Activated T-cell treated with anti-CD3 and anti-CD28 coated beads for 1 hour (primary cell): ENCODE data around the gene DYNC1I1.

Experiments used
- DNase-seq: peaks from one replicate; pipeline ENCODE4 v3.0.0-alpha.2; 2020; ENCODE audit warnings: low read depth

DYNC1I1 gene

DNA sequence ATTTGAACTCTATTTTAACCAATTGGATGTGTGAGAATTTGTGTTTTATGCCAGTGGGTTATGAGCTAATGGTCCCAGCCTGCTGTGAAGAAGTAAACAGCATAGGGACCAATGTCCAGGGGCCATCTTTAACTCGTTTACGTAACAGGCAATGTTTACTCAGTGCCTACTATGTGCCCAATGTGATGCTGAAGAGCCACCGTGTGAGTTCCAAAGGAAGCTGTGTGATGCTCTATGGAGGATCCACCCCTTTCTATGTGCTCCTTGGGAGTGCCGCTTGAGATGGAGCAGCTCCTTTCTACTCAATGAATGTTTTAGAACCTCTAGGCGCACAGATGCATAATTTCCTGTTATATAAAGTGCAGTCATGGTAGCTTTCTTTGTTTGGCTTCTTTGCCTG lies 21.3 kb downstream of the DYNC1I1 start:
- DNase-seq, result no peak

GRCh38 chr7:95794917-95795515 lies 22.7 kb downstream of the DYNC1I1 start:
- no peak for DNase-seq

DNA sequence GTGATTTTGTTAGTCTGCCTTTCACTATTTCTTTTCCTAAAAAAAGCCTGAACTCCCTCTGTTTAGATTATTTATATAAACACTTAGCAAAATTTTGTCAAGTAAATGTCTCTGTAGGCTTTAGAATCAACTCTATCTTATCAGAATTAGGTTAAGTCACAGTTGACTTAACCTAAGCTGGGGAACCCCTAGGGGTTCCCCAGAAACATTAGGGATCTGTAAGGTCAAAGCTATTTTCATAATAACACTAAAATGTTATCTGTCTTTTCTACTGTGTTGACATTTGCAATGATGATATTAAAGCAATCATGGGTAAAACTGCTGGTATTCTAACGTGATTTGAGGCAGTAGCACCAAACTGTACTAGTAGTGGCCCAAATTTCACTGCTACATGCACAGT lies 24.3 kb downstream of the DYNC1I1 start:
- no peak for DNase-seq

GRCh38 chr7:95798401-95798930 lies 26.1 kb downstream of the DYNC1I1 start:
- no peak for DNase-seq

DNA sequence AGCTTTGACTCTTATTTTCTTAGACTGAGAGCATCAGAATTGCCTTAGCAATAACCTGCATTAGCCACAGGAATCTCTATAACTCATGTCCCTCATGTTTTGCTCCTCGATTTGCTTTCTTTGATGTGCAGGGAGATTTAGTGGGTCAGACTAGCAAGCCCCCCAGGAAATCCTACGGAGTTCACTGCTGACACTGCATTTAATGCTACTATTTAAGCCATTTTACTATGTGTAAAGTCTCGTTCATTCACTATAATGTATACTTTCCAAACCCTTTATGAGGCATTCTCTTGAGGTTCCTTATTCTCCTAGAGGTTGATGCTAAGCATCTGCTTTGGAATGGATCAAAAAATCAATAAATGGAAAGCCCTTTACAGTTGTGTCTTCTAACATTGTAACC lies 28.4 kb downstream of the DYNC1I1 start:
- no peak for DNase-seq

- no peak for DNase-seq
These were observed 29.9 kb downstream of the DYNC1I1 start for GRCh38 chr7:95802270-95802669.

- DNase-seq, result no peak
These were observed 31.7 kb downstream of the DYNC1I1 start for GRCh38 chr7:95804052-95804451.

DNA sequence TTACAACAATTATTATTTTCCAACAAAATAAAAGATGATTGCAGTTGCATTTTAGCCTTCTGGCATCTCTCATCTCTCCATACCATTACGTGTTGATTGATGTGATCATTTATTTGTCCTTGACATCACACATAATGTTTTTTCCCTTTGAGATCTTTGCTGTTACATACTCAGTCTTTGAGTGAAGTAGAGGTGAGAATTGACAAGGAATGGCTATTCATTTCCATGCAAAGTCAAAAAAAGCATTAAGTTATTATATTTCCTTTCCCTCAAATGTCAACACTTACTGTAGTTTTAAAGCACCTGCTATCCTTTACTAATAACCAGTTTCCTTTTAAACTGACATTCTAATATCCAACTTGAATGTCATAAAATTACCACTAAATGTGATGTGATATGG lies 33.6 kb downstream of the DYNC1I1 start:
- no peak for DNase-seq

GRCh38 chr7:95808396-95808795 lies 36.0 kb downstream of the DYNC1I1 start:
- DNase-seq, result no peak

DNA sequence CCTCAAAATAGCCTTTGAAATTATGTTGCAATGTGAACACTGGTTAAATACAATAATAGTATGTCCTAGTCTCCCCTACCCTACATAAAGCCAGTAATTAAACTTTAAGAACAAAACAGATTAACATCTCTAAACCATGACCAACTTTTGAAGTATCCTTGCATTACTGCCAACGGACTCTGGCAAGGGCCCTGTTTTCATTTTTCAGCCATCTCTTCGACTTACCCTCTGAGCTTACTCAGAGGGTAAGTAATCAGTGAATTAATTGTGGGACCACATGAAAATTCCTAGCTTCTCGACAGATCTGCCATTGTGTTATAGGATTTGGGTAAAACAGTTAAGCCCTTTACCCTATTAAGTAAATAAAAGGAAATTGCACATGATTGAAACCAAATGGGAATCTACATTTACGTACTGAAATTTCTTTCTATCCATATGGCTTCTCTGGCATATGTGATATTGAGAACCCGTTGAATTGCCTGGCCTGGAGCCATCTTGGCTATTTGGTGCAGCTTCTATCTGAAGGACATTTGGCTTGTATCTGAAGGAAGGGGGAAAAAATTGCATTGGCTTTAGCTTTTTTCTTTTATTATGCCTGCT lies 39.6 kb downstream of the DYNC1I1 start:
- DNase-seq, result no peak

DNA sequence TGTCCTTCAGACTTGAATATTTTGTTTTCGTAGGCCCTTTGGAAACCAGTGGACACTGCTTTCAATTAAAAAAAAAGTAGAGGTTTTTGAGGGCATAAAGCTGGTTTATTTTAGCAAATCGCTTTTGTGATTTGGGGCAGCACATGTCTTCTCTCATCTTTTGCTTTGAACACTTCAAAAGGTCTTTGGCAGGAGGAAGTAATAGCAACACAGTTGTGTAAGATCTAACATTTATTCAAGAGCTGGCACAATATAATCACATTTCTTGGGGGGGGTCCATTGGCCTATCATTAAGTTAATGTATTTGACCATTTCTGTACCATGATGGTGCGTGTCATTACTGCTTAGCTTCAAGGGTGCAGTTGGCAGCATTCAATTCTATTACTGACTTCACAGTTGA lies 42.4 kb downstream of the DYNC1I1 start:
- no peak for DNase-seq

DNA sequence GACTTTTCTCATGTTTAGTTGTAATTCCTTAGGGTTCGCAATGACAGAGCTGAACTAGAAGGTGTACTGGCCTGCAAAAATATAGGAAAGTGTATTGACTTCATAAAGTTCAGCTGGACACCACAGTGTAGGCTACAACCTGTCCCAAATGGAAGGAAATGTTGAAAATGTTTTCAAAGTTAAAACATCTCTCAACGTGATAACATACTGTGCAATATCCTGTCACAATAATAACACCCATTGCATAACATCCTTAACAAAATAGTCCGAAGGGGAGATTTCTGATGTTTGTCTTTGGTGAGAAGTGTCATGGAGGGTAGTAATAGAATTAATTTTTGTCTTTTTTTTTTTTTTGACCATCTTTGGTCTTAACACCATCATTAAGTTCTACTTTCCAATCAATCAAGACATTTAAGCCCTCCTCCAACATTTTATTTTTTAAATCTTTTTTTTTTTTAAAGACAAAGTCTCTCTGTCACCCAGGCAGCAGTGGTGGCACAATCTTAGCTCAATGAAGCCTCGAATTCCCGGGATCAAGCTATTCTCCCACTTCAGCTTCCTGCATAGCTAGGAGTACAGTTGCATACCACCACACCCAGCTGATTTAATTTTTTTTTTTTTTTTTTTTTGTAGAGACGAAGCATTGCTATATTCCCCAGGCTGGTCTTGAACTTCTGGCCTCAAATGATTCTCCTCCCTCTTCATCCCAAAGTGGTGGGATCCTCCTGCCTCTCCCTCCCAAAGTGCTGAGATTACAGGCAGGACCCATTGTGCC lies 45.7 kb downstream of the DYNC1I1 start:
- no peak for DNase-seq

DNA sequence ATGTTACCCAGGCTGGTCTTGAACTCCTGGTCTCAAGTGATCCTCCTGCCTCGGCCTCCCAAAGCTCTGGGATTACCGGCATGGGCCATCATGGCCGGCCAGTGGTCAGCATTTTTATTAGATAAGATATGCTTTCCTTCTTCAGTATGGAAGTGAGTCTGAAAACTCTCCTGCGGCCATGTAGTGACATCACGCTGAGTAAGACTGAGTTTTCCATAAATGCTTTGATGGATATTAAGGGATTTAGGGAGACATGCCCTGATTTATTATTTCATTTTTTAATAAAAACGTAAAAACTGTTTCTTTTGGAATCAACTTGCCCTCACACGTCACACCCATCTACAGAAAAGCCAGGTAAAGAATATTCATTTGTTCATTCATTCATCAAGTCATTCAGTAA lies 48.4 kb downstream of the DYNC1I1 start:
- no peak for DNase-seq

- no peak for DNase-seq
These were observed 50.4 kb downstream of the DYNC1I1 start for GRCh38 chr7:95822717-95823116.

DNA sequence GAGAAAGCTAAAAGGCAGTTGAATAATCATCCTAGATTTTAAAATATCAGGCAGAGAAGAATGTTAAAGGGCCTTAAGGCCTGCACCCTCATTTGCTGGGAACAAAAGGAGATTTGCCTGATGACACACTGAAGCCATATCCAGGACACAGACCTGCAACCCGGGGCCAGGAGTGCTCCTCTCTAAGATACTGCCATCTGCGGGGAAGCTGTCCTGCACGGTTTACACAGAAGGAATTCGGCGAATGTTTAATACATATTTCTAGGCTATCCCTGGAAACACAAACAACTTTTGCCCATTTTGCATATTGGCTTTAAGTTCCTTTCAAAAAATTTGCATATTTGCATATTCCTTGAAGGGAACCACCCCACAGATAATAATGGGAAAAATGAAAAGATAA lies 52.3 kb downstream of the DYNC1I1 start:
- DNase-seq, result no peak

DNA sequence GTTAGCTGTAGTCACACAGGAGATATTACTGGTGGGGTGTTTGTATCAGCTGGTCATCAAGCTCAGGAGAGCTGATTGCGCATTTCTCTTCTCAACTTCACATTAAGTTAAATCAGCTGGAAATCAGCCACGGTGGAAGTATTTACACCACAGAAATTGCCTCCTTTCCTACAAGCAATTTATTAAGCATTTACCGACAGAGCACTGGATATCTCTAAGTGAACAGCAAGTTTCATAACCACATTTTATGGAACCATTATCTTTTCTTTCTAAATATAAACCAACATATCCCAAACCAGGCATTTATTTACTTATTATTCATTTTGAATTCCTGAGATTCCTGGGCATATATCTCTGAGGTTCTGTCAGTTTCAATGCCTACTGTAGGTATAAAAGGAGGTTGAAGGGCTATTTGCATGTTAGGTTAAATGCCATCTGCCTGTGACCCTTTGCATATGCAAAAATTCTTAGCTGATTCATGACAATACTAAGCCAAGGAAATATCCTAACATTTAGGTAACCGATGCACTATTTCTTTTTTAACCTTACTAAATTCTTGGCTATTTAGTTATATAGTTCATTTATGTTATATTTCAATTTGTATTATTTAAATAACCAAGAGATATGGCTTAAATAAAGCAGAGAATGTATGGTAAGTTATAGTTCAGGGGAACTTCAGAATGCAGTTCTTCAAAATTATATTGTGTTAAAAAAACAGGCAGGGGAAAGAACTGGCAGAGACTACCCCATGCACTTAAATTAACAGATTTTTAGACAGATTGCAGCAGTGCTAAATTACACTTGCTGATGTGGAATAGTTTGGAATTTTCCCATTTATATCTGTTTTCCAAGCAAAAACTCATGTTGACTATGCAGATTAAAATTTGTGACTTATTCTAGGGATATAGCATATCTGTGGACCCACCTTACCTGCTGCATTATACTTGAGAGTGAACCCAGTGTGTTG lies 56.8 kb downstream of the DYNC1I1 start:
- DNase-seq, result no peak

DNA sequence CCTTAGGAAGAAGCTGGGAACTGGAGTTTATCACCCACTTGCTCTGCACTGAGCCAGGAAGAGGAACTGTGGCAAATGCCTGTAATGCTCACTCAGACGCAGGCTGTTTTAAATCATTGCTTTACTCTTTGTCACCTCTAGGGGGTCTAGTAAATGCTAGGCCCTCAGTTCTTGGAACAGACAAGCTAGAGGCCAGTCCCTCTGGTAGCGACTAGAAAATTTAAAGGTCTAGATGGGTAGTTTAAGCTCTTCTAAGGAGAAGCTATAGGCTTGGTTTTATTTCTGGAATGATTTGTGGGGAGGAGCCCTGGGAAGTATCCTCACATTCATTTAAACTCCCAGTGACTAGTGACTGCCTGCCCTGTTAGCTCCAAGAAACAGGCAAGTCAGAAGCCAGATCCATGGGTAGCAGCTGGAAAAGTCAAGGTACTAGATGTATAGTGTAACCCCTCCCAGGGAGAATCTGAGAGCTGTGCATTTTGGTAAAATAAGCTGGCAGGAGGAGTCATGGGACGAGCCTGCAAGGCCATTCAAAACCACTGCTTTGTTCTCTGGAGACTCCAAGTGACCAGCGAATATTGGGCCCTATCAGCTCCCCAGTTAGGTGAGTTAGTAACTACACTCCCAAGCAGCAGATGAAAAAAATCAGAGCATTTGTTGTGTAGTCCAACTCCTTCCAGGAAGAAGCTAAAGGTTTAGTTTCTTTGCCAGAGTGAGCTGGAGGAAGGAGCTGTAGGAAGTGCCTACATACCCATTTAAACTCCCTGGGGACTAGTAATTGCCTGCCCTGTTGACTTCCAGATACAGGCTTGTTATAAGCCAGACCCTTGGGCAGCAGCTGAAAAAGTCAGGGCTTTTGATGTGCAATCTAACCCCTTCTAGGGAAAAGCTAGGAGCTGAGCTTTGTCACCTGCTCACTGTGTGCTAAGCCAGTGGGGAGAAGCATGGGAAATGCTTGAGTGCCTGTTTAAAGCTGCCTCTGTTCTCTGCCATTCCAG lies 68.9 kb downstream of the DYNC1I1 start:
- no peak for DNase-seq

DNA sequence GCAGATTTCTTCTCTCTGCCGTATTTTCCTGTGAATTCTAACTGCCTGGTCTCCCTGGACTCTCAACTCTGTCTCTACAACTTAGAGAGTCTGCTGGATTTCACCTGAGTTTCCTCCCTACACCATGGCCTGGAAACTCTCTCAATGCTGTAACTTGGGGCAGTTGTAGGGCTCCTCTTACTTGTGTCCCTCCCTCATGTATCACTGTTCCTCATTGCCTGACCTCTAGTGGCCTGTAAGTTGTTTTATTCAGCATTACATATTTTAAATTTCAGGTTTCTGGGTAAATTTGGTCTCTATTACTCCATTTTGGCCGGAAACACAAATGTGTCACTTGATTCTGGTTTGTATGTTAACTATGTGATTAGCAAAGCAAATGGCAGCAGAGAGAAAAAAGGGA lies 70.9 kb downstream of the DYNC1I1 start:
- no peak for DNase-seq

DNA sequence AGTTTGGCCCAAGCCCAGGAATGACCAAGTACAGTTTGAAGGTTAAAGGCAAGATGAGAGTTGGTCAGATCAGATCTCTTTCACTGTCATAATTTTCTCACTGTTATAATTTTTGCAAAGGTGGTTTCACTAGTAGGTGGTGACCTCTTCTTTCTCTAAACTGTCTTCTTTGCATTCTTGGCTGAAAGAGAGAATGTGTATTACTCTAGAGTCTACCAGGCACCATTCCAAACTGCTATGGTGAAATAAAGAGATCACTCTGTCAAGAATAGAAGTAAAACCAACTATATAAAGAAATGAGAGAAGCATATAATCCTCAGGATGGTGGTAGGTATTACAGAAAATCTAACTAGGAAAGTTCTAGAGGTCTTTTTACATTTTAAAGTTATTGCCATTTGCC lies 72.7 kb downstream of the DYNC1I1 start:
- DNase-seq, result no peak

DNA sequence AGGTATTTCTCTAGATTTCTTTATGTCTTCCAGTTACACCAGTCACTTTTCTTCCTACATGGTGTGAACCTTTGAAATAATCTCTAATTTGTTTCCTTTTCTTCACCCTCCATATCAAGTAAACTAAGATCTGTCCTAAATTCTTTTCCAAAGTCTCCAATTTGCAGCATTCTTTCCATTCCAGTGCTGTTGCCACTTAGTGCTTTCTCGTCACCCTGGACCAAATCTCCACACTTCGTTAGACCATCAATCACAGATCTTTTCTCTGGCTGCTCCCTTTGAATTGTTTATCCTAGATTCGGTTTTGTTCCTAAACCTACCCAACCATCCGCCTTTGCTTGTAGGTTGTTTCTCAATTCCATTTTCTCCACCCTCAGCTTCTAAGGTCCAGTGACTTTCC lies 74.7 kb downstream of the DYNC1I1 start:
- no peak for DNase-seq

DNA sequence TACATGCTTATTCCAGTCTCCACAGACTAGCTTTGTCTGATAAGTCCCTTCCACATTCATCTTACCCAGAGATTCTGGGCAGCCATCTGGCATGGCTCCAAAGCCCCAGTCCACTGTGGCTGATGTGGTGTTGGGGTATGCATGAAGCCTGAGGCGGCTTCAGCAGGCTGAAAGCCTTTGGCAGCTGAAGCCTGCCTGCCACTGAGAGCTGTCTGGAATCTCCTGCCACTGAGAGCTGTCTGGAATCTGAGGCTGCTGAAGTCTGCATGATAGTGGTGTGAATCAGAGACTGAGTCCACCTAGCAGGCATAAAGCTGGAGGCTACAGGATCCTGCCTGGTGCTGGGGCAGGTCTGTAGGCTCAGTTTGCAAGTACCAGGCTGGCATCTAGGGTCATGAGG lies 87.1 kb downstream of the DYNC1I1 start:
- DNase-seq, result no peak
